ENCODE data around the gene ZBTB46.

ZBTB46 gene

DNA sequence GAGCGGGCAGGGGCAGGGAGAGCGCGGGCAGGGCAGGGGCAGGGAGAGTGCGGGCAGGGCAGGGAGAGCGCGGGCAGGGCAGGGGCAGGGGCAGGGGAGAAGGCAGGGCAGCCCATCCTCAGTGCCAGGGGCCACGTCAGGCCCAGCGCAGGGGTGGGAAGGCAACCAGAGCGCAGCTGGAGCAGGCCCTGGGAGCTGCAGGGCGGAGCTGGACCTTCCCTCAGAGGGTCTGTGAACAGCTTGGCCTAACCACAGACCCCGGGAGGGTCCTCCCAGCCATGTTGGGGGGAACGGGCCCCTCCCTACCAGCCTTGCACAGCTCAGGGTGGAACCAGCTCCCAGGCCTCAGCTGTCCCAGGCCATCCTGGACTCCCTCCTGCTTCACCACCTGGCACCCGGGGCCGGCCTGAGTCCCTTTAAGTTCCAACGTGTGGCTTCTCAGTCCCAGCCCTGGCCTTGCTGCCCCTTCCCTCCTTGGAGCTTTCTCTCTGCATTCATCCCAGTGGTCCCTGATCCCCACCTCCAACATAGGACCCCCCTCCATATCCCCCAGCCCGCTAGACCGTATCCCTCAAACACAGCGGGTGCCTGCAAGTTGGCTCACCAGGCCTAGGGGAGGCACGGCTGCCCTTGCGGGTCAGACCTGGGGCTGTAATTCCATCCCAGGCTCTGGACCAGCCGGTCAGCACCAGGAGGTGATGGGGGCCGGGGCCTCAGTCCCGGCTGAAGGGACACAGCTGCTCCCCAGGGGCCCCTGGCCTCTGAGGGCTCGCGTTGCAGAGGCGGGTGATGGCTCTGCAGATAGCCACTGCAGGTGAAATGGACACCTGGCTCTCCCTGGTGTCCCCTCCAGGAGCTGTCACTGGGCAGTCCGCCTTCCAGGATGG lies 5.6 kb upstream of the ZBTB46 start:
- no peak for DNase-seq (ENCODE audit: extremely low read depth, low read depth)
- TF ChIP-seq, protein P1, sequence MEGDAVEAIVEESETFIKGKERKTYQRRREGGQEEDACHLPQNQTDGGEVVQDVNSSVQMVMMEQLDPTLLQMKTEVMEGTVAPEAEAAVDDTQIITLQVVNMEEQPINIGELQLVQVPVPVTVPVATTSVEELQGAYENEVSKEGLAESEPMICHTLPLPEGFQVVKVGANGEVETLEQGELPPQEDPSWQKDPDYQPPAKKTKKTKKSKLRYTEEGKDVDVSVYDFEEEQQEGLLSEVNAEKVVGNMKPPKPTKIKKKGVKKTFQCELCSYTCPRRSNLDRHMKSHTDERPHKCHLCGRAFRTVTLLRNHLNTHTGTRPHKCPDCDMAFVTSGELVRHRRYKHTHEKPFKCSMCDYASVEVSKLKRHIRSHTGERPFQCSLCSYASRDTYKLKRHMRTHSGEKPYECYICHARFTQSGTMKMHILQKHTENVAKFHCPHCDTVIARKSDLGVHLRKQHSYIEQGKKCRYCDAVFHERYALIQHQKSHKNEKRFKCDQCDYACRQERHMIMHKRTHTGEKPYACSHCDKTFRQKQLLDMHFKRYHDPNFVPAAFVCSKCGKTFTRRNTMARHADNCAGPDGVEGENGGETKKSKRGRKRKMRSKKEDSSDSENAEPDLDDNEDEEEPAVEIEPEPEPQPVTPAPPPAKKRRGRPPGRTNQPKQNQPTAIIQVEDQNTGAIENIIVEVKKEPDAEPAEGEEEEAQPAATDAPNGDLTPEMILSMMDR (IDR thresholded peaks at IDR 0.05; ENCODE audit: low read depth, low read length, missing control alignments) = no peak
- no peak overlapping the region for H3K4me3 ChIP-seq (replicated peaks; ENCODE audit: low read depth, low read length)

DNA sequence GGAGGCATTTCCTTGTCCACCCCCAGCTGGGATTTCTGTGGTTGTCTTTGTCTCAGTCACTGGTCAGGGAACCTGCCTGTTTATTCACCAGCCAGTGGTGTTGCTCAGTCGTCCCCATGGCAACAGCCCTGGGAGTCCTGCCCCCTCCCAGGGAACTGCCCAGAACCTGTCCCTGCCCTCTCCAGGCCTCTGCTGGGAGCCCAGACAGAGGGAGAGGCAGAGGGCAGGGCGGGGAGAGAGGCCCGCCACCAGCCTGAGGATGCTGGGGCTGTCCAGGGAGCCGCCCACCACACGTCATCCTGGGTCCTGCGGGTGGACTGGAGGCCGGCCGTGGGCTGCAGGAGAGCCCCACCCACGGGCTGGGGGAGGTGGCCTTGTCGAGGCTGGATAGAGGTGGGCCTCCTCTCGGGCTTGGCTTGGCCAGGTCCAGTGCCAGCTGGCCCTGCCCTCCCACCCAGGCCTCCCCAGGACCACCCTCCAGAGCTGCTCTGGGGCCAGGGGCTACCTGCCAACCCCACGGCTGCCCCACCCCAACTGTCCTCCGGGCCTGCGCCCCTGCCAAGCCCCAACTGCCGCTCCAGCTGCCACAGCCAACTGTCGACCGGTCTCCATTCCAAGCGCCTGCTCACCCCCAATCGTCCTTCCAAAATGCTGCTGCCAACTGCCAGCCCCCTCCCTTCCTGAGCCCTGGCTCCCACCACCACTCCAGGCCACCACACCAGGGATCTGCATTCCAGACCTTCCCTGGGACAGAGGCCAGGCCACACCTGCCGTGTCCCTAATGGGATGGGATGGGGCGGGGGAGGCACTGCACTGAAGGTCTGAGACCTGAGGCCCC lies 4.2 kb upstream of the ZBTB46 start:
- peak; percentile 85 for DNase-seq (ENCODE audit: extremely low read depth, low read depth)
- H3K4me3 ChIP-seq (replicated peaks; ENCODE audit: low read depth, low read length) = no peak overlapping the region

DNA sequence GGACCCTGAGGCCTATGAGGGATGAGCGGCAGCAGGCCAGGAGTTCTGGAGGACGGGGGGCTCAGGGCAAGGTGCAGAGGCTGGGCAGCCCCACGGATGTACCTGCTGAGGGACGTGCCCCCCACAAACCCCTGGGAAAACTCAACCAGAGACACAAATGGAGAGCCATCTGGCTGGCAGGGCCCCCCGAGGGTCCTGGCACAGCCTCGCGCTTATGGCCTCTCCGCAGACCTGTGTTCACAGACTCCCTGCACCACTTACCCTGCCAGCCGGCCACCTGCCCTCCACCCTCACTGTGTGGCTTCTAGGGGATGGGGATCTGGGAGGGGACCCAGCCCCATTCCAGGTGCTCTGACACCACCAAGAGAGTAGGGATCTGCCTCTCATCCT lies 3.4 kb upstream of the ZBTB46 start:
- H3K4me3 ChIP-seq (replicated peaks; ENCODE audit: low read depth, low read length) = no peak overlapping the region
- DNase-seq (ENCODE audit: extremely low read depth, low read depth) = no peak

More for the DNA sequence above, 4.2 kb upstream of the ZBTB46 start:
- TF ChIP-seq, protein P1 (IDR thresholded peaks at IDR 0.05; ENCODE audit: low read depth, low read length, missing control alignments) = no peak

DNA sequence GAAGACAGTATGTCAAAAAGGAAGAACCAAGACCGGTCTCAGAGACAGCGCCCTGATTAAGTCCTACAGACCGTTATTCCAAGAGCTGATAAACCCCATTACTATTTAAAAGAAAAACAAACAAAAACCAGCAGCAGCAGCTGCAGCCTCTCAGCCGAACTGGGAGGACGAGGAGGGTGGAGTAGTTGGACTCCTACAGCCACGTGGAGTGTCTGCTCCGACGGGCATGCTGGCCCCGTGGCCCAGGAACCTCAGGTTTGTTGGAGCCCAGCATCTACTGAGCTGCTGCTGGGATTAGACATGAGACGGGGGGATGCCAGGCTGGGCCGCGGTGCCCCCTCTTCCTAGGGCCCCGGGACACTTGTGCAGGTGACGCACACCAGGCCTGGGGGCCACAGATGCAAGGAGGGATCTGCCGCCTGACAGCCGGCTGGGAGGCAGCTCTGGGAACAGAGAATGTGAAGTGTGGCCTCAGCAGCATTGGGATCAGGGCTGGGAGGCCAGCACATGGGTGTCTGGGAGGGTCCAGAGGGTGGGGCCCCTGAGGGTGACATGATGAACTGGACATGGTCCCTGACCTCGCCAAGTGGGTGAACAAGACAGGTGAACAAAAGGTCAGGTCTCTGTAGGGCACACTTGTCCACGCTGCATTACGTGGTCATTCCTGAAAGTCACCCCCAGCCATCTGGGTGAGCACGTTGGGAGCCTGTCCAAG lies 2.9 kb upstream of the ZBTB46 start:
- DNase-seq (ENCODE audit: extremely low read depth, low read depth) = no peak
- TF ChIP-seq, protein P1 (IDR thresholded peaks at IDR 0.05; ENCODE audit: low read depth, low read length, missing control alignments) = no peak
- H3K4me3 ChIP-seq (replicated peaks; ENCODE audit: low read depth, low read length) = no peak overlapping the region

More for the DNA sequence above, 3.4 kb upstream of the ZBTB46 start:
- TF ChIP-seq, protein P1 (IDR thresholded peaks at IDR 0.05; ENCODE audit: low read depth, low read length, missing control alignments) = no peak

DNA sequence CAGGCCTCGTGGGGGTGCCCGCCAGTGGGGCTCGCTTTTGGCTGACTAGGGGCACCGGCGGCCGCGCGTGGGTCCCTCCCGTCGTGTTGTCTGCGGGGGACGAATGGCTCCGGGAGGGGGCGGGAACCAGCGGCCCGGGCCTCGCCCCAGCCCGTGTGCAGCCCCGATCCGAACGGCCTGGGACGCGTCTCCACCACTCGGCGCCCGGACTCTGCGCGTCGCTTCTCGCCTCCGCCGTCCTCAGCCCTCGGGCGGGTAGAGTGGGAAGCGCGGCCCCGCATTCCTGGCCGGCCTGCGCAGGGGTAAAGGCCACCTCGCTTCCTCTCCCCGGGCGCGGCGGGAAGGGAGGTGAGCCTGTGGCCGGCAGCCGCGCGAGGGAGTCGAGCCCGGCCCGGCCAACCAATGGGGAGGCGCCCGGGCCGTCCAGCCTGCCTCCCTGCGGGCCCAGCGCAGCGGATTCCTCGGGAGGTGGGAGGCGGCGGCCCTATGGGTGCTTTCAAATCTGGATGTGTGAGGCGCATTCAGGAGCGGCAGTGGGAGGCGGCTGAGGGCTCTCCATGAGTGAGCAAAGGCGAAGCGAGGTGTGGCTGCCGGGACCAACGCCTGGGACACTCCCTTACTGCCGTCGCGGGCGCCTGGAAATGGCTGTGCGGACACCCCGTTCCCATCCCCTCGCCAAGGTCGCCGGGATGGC lies 1.1 kb upstream of the ZBTB46 start:
- DNase-seq (ENCODE audit: extremely low read depth, low read depth) = no peak
- TF ChIP-seq, protein P1 (IDR thresholded peaks at IDR 0.05; ENCODE audit: low read depth, low read length, missing control alignments) = no peak
- no peak overlapping the region; the same call in 1 of the 2 replicates for H3K4me3 ChIP-seq (replicated peaks; ENCODE audit: low read depth, low read length)

DNA sequence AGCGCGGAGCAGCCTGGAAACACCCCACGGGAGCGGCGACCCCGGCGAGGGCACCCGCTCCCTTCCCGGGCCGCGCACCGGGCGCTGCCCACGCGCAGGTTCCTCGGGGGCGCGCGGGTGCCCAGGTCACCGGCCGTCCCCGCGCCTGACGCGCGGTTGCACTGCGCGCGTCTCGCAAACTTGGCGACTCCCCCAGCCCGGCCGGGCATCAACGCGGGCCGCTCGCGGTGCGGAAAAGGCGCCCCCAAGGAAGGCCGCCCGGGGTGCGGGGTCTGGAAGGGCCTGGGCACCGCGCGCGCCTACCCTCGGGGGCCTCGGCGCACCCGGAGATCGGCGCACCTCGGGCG lies 555 bp upstream of the ZBTB46 start:
- no peak for DNase-seq (ENCODE audit: extremely low read depth, low read depth)
- TF ChIP-seq, protein P1 (IDR thresholded peaks at IDR 0.05; ENCODE audit: low read depth, low read length, missing control alignments) = no peak
- no peak overlapping the region; the same call in 1 of the 2 replicates for H3K4me3 ChIP-seq (replicated peaks; ENCODE audit: low read depth, low read length)

Data from HFF-Myc (cell line).